Osteoblast (primary cell): ENCODE measurements around the gene HMG20B. TPM values are rescaled to one million over a fixed set of nuclear protein-coding genes. Genes with fewer than 3 reads are reported as not detected.

Experiments
- DNase-seq: peaks from one replicate; pipeline ENCODE4 v3.0.0; 2011; ENCODE audit warnings: low spot score, mixed read lengths; ENCODE audit not compliant: insufficient read length; ENCODE audit errors: missing footprints
- H2AFZ ChIP-seq: 2 replicates; pipeline ENCODE4 v1.6.0; 2011; ENCODE audit warnings: mild to moderate bottlenecking, low read length
- H3K27ac ChIP-seq: 2 replicates; pipeline ENCODE4 v1.5.1; 2011; ENCODE audit warnings: mild to moderate bottlenecking, low read depth, low read length, moderate library complexity
- H3K27me3 ChIP-seq: 2 replicates; pipeline ENCODE4 v1.6.0; 2012; ENCODE audit warnings: mild to moderate bottlenecking, control low read depth, inconsistent platforms, low read length, moderate library complexity; ENCODE audit not compliant: insufficient read depth
- H3K36me3 ChIP-seq: 2 replicates; pipeline ENCODE4 v1.5.1; 2011; ENCODE audit warnings: mild to moderate bottlenecking, low read length, control low read depth, moderate library complexity; ENCODE audit not compliant: insufficient read depth
- H3K4me1 ChIP-seq: 2 replicates; pipeline ENCODE4 v1.5.1; 2011; ENCODE audit warnings: mild to moderate bottlenecking, low read length, control low read depth, moderate library complexity; ENCODE audit not compliant: insufficient read depth
- H3K4me2 ChIP-seq: 2 replicates; pipeline ENCODE4 v1.6.0; 2011; ENCODE audit warnings: mild to moderate bottlenecking, low read length; ENCODE audit not compliant: insufficient read depth
- H3K4me3 ChIP-seq: fragments of 200-600 bp; sonication (generic); 3 replicates; pipeline ENCODE4 v1.5.1; 2012; ENCODE audit warnings: mild to moderate bottlenecking, low read length, inconsistent platforms; ENCODE audit not compliant: insufficient read depth
- H3K79me2 ChIP-seq: 2 replicates; pipeline ENCODE4 v1.6.0; 2012; ENCODE audit warnings: mild to moderate bottlenecking, low read length, control low read depth, inconsistent platforms; ENCODE audit not compliant: insufficient read depth
- H3K9me3 ChIP-seq: 2 replicates; pipeline ENCODE4 v1.5.1; 2011; ENCODE audit warnings: low read depth, low read length, control low read depth
- H4K20me1 ChIP-seq: 2 replicates; pipeline ENCODE4 v1.6.0; 2012; ENCODE audit warnings: mild to moderate bottlenecking, low read length, control low read depth; ENCODE audit not compliant: insufficient read depth
- CTCF ChIP-seq: IDR thresholded peaks from 2 replicates; pipeline ENCODE4 v1.5.1; 2011; ENCODE audit warnings: mild to moderate bottlenecking, low read depth, low read length, moderate library complexity; ENCODE audit errors: extremely low read depth
- total RNA-seq: library from RNA; depleted of rRNA; stranded (reverse); fragments of >200 nt; gene quantifications from 2 replicates; pipeline ENCODE4 v1.2.3, GENCODE V29; 2012

Gene HMG20B
- total RNA-seq, 1 donor, result 65.9 TPM

GRCh38 chr19:3543150-3544057, 29.3 kb upstream of the HMG20B start:
- no peak overlapping the region for H3K4me3 ChIP-seq
- H3K79me2 ChIP-seq, result peaks cover 4% of the 10 kb centered on the region
- H3K4me1 ChIP-seq, result no peaks in the 10 kb centered on the region
- peaks cover 16% of the 10 kb centered on the region for H3K36me3 ChIP-seq
- no peaks in the 10 kb centered on the region for H3K9me3 ChIP-seq
- no peaks in the 10 kb centered on the region for H3K27me3 ChIP-seq
- TF ChIP-seq CTCF, result no peak
- no peak overlapping the region for H3K27ac ChIP-seq
- H4K20me1 ChIP-seq, result peaks cover 17% of the 10 kb centered on the region
- peak; percentile 87 for DNase-seq
- no peak overlapping the region for H2AFZ ChIP-seq
- no peak overlapping the region for H3K4me2 ChIP-seq

GRCh38 chr19:3544058-3544376, 28.7 kb upstream of the HMG20B start:
- no peak for TF ChIP-seq CTCF
- H3K79me2 ChIP-seq, result peaks cover 8% of the 10 kb centered on the region
- H4K20me1 ChIP-seq, result peaks cover 17% of the 10 kb centered on the region
- no peaks in the 10 kb centered on the region for H3K27me3 ChIP-seq
- H3K4me3 ChIP-seq, result no peak overlapping the region
- no peak overlapping the region for H3K4me2 ChIP-seq
- H3K27ac ChIP-seq, result no peak overlapping the region
- no peaks in the 10 kb centered on the region for H3K9me3 ChIP-seq
- no peak overlapping the region for H2AFZ ChIP-seq
- H3K4me1 ChIP-seq, result no peaks in the 10 kb centered on the region
- no peak for DNase-seq
- H3K36me3 ChIP-seq, result peaks cover 16% of the 10 kb centered on the region

DNA sequence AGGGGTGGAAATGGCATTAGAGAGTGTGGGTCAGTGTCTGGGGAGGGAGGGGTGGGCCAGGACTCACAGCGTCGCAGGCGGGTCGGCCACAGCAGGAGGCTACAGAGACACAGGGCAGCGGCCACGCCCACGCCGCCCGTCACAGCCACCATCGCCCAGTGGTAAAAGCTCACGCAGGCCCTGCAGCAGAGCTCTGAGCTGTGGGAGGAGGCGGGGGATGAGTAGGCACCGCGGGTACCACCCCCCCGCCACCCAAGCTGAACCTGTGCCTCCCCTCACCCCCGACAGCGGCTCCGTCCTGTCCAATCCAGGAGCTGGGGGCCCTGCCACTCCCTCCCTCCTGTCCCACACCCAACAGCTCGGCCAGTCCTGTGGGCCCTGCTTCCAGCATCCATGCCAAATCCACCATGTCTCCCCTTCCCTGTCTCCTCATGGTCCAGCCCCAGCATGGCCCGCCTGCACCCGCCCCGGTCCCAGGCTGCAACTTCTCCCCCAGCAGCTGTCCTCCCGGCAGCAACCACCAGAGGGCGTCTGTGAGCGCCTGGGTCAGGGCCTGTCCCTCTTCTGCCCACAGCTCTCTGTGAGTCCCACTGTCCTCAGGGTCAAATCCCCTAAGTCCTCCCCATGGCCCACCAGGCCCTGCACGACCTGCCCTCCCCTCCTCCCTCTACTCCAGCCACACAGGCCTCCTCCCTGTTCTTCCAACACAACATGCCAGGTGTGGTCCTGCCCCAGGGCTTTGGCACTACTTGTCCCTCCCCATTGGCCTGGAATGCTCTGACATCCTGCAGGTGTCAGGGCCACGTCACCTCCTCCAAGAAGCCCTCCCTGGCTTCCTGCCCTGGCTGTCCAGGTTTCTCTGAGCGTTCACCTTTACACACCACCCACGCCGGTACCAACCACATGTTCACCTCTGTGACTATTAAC, 27.7 kb upstream of the HMG20B start:
- H3K36me3 ChIP-seq, result peaks cover 12% of the 10 kb centered on the region
- H3K4me2 ChIP-seq, result no peak overlapping the region
- TF ChIP-seq CTCF, result peak; percentile 85
- H3K4me3 ChIP-seq, result no peak overlapping the region
- H2AFZ ChIP-seq, result no peak overlapping the region
- no peaks in the 10 kb centered on the region for H3K4me1 ChIP-seq
- H3K27ac ChIP-seq, result no peak overlapping the region
- H3K79me2 ChIP-seq, result peaks cover 8% of the 10 kb centered on the region
- no peaks in the 10 kb centered on the region for H3K9me3 ChIP-seq
- peak; percentile 99 for DNase-seq
- H3K27me3 ChIP-seq, result no peaks in the 10 kb centered on the region
- peaks cover 13% of the 10 kb centered on the region for H4K20me1 ChIP-seq

- Histone ChIP-seq H3K36me3 (peaks cover 12% of the 10 kb centered on the region), H3K27me3 (no peaks in the 10 kb centered on the region), H3K27ac (no peak overlapping the region), H3K79me2 (peaks cover 8% of the 10 kb centered on the region), H2AFZ (no peak overlapping the region), H4K20me1 (peaks cover 13% of the 10 kb centered on the region), H3K4me2 (no peak overlapping the region), H3K9me3 (no peaks in the 10 kb centered on the region), H3K4me1 (no peaks in the 10 kb centered on the region), H3K4me3 (no peak overlapping the region)
- TF ChIP-seq CTCF, result no peak
- peak; percentile 76 for DNase-seq
These were observed 27.1 kb upstream of the HMG20B start for GRCh38 chr19:3545669-3546034.
